Epithelial cell of umbilical artery (primary cell): Measurements from ENCODE around the gene ZNF423. TPM values are rescaled to one million over a fixed set of nuclear protein-coding genes. Genes with fewer than 3 reads are reported as not detected.

Source experiments
- total RNA-seq: library from RNA; depleted of rRNA; stranded (reverse); fragments of >200 nt; gene quantifications from 2 replicates; pipeline ENCODE4 v1.2.3, GENCODE V29; 2014

Gene ZNF423
- 0.46 and 1.3 TPM in 2 replicates for total RNA-seq

GRCh38 chr16:49855822-49856671 is at the start of gene ZNF423:
ZNF423 (minus strand) TSS chr16:49856112; CDS start chr16:49855774, 338 bp downstream.

Other genes starting within 250 kb of the ZNF423 start
- 28.3 and 37.2 TPM in 2 replicates for gene CNEP1R1, start 169.1 kb upstream of the ZNF423 start, total RNA-seq
- gene HEATR3, start 209.9 kb upstream of the ZNF423 start, total RNA-seq: 36.3 and 36.7 TPM in 2 replicates